Smooth muscle cell (in vitro differentiated cells): ENCODE data around the gene RASSF5. TPM values are rescaled to one million over a fixed set of nuclear protein-coding genes. Genes with fewer than 3 reads are reported as not detected.
"Not testable (repeated sequence)": the region's sequence is repeated elsewhere in the genome, so short reads cannot be mapped to it uniquely, and the experiment has no call there.

Source experiments
- DNase-seq: peaks from one replicate; lab custom pipeline; 2025; ENCODE audit not compliant: unreplicated experiment; lab: John Stamatoyannopoulos, UW
- H2AFZ ChIP-seq: fragments of 200-600 bp; sonication (generic); 2 replicates; pipeline ENCODE4 v1.6.0; 2016; ENCODE audit warnings: antibody characterized with exemption, low read depth, mild to moderate bottlenecking
- H3F3A ChIP-seq: fragments of 200-600 bp; sonication (generic); 2 replicates; pipeline ENCODE4 v1.6.0; 2017; ENCODE audit warnings: antibody characterized with exemption, low read depth
- H3K27ac ChIP-seq: fragments of 200-600 bp; sonication (generic); 2 replicates; pipeline ENCODE4 v1.5.1; 2016; ENCODE audit warnings: low read depth, mild to moderate bottlenecking
- H3K27me3 ChIP-seq: fragments of 200-600 bp; sonication (generic); 2 replicates; pipeline ENCODE4 v1.6.1; 2016; ENCODE audit warnings: low read depth, mild to moderate bottlenecking
- H3K36me3 ChIP-seq: fragments of 200-600 bp; sonication (generic); 2 replicates; pipeline ENCODE4 v1.5.1; 2016; ENCODE audit warnings: low read depth
- H3K4me1 ChIP-seq: fragments of 200-600 bp; sonication (generic); 2 replicates; pipeline ENCODE4 v1.5.1; 2016; ENCODE audit warnings: low read depth
- H3K4me2 ChIP-seq: fragments of 200-600 bp; sonication (generic); 2 replicates; pipeline ENCODE4 v1.6.0; 2016; ENCODE audit warnings: mild to moderate bottlenecking
- H3K4me3 ChIP-seq: fragments of 200-600 bp; sonication (generic); 2 replicates; pipeline ENCODE4 v1.5.1; 2016; ENCODE audit warnings: mild to moderate bottlenecking
- H3K79me2 ChIP-seq: fragments of 200-600 bp; sonication (generic); 2 replicates; pipeline ENCODE4 v1.6.0; 2016; ENCODE audit warnings: low read depth, mild to moderate bottlenecking
- H3K9ac ChIP-seq: fragments of 200-600 bp; sonication (generic); 2 replicates; pipeline ENCODE4 v1.6.0; 2016; ENCODE audit warnings: low read depth
- H3K9me3 ChIP-seq: fragments of 200-600 bp; sonication (generic); replicated peaks from 2 replicates; pipeline ENCODE4 v1.5.1; 2016; ENCODE audit warnings: low read depth
- H4K20me1 ChIP-seq: fragments of 200-600 bp; sonication (generic); 2 replicates; pipeline ENCODE4 v1.6.0; 2016; ENCODE audit warnings: low read depth
- WGBS: methylation state at CpG from one replicate; pipeline ENCODE4 v1.1.7; 2016; ENCODE audit warnings: low lambda C conversion rate; 5-methylcytosine and 5-hydroxymethylcytosine counted together
- polyA plus RNA-seq: library from polyadenylated mRNA; unstranded; fragments of >200 nt; fragmentation: Nextera tagmentation; extraction: Ambion mirVana; gene quantifications from 2 replicates; pipeline ENCODE4 v1.2.1, GENCODE V29; 2016
- total RNA-seq: library from RNA; depleted of rRNA; stranded (reverse); fragments of >200 nt; gene quantifications from 2 replicates; pipeline ENCODE4 v1.2.3, GENCODE V29; 2014
- TF ChIP-seq, protein P1 (sequence below): fragments of 200-600 bp; sonication (generic); IDR thresholded peaks from 2 replicates; pipeline ENCODE4 v1.5.1; 2017; ENCODE audit warnings: borderline replicate concordance, mild to moderate bottlenecking, antibody characterized with exemption; ENCODE audit not compliant: insufficient read depth, poor library complexity, severe bottlenecking

RASSF5 gene
- total and polyA plus RNA-seq, 2 experiments from 2014 or later = 2.6 to 3.3 TPM

- TF ChIP-seq, protein P1, sequence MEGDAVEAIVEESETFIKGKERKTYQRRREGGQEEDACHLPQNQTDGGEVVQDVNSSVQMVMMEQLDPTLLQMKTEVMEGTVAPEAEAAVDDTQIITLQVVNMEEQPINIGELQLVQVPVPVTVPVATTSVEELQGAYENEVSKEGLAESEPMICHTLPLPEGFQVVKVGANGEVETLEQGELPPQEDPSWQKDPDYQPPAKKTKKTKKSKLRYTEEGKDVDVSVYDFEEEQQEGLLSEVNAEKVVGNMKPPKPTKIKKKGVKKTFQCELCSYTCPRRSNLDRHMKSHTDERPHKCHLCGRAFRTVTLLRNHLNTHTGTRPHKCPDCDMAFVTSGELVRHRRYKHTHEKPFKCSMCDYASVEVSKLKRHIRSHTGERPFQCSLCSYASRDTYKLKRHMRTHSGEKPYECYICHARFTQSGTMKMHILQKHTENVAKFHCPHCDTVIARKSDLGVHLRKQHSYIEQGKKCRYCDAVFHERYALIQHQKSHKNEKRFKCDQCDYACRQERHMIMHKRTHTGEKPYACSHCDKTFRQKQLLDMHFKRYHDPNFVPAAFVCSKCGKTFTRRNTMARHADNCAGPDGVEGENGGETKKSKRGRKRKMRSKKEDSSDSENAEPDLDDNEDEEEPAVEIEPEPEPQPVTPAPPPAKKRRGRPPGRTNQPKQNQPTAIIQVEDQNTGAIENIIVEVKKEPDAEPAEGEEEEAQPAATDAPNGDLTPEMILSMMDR = no peak
- Histone ChIP-seq H2AFZ (no peak overlapping the region), H3K27ac (no peak overlapping the region), H3K4me3 (no peak overlapping the region), H3K79me2 (peaks cover 11% of the 10 kb centered on the region), H3K36me3 (no peaks in the 10 kb centered on the region), H3F3A (no peaks in the 10 kb centered on the region), H3K4me1 (peaks cover 6% of the 10 kb centered on the region), H3K9me3 (no peaks in the 10 kb centered on the region), H3K27me3 (no peaks in the 10 kb centered on the region), H3K4me2 (no peak overlapping the region), H3K9ac (no peak overlapping the region), H4K20me1 (no peaks in the 10 kb centered on the region)
- WGBS = 94% methylated on average over 4 of the region's 4 CpGs
- no peak for DNase-seq
These were observed 102.1 kb downstream of the RASSF5 start for GRCh38 chr1:206609229-206609991.

GRCh38 chr1:206612129-206612876 is 105.0 kb downstream of the RASSF5 start, which contains the start of gene EIF2D:
TSS of gene EIF2D (minus strand) at chr1:206612465. CDS start at chr1:206612342, 123 bp downstream.
- peak within 1 kb of the TSS; percentile 70 for H3K4me3 ChIP-seq
- H3K9me3 ChIP-seq = no peaks in the 10 kb centered on the region
- peaks cover 6% of the 10 kb centered on the region for H3K4me1 ChIP-seq
- TF ChIP-seq, protein P1 = peak; percentile 90
- WGBS = 11% methylated on average over 42 of the region's 48 CpGs
- H3K36me3 ChIP-seq = no peaks in the 10 kb centered on the region
- H4K20me1 ChIP-seq = no peaks in the 10 kb centered on the region
- peak; percentile 92 for DNase-seq
- peak within 1 kb of the TSS; percentile 97 for H3K9ac ChIP-seq
- no peaks in the 10 kb centered on the region for H3K27me3 ChIP-seq
- peak within 1 kb of the TSS; percentile 95 for H2AFZ ChIP-seq
- H3F3A ChIP-seq = no peaks in the 10 kb centered on the region
- peaks cover 11% of the 10 kb centered on the region for H3K79me2 ChIP-seq
- peak within 1 kb of the TSS; percentile 93 for H3K27ac ChIP-seq
- peak within 1 kb of the TSS; percentile 92 for H3K4me2 ChIP-seq

GRCh38 chr1:206626396-206626795 is 119.1 kb downstream of the RASSF5 start:
- not testable (repeated sequence) for H3K36me3 ChIP-seq, H3K27me3 ChIP-seq, H3K79me2 ChIP-seq, H3K9ac ChIP-seq, H3K9me3 ChIP-seq, H3K4me3 ChIP-seq, H3F3A ChIP-seq, H3K27ac ChIP-seq, H3K4me1 ChIP-seq, H4K20me1 ChIP-seq, H2AFZ ChIP-seq, DNase-seq, H3K4me2 ChIP-seq
- WGBS = 92% methylated on average over 2 of the region's 2 CpGs

- no peak for DNase-seq
- peaks cover 8% of the 10 kb centered on the region for H3K4me1 ChIP-seq
- WGBS = 0% methylated on average over 1 of the region's 1 CpG
- no peaks in the 10 kb centered on the region for H3K9me3 ChIP-seq
- H3K79me2 ChIP-seq = no peaks in the 10 kb centered on the region
- no peak overlapping the region for H3K4me2 ChIP-seq
- TF ChIP-seq, protein P1 = no peak
- H3F3A ChIP-seq = no peaks in the 10 kb centered on the region
- no peaks in the 10 kb centered on the region for H4K20me1 ChIP-seq
- no peaks in the 10 kb centered on the region for H3K36me3 ChIP-seq
- no peak overlapping the region for H2AFZ ChIP-seq
- peaks cover 8% of the 10 kb centered on the region for H3K27me3 ChIP-seq
- no peak overlapping the region for H3K4me3 ChIP-seq
- no peak overlapping the region for H3K27ac ChIP-seq
- H3K9ac ChIP-seq = no peak overlapping the region
These were observed 121.6 kb downstream of the RASSF5 start for GRCh38 chr1:206628916-206629315.
